H1 (cell line): ENCODE data around the gene SLC9A7.

Source experiments
- BRCA1 ChIP-seq: IDR thresholded peaks from 2 replicates; pipeline ENCODE4 v1.6.1; 2012; ENCODE audit warnings: low read depth, low read length, improper control_type of control experiment
- GABPA ChIP-seq: IDR thresholded peaks from 2 replicates; pipeline ENCODE4 v1.6.1; 2011; ENCODE audit warnings: mild to moderate bottlenecking, low read length, moderate library complexity, borderline replicate concordance; ENCODE audit not compliant: insufficient read depth
- JUND ChIP-seq: IDR thresholded peaks from 2 replicates; pipeline ENCODE4 v1.6.1; 2011; ENCODE audit warnings: mild to moderate bottlenecking, improper control_type of control experiment, low read length
- MAX ChIP-seq: IDR thresholded peaks from 2 replicates; pipeline ENCODE4 v1.6.1; 2012; ENCODE audit warnings: inconsistent platforms
- PHF8 ChIP-seq: fragments of 200-600 bp; sonication (generic); conservative IDR thresholded peaks from 2 replicates; pipeline ENCODE4 v1.7.1; 2012; ENCODE audit warnings: low read depth, mild to moderate bottlenecking, inconsistent platforms, low read length, moderate library complexity
- POLR2A ChIP-seq, 2 experiments: IDR thresholded peaks; 1 replicate in 1 of 2; 2 replicates in 1 of 2; pipeline ENCODE4 v1.6.1; 2011; ENCODE audit warnings: low read depth in 2 of 2, low read length in 2 of 2, mild to moderate bottlenecking in 2 of 2; ENCODE audit errors: control extremely low read depth in 1 of 2
- RBBP5 ChIP-seq: IDR thresholded peaks from 2 replicates; pipeline ENCODE4 v1.7.1; 2012; ENCODE audit warnings: low read depth, mild to moderate bottlenecking, inconsistent platforms, low read length, moderate library complexity, borderline replicate concordance
- SIN3A ChIP-seq, 2 experiments: IDR thresholded peaks in 1 of 2; conservative IDR thresholded peaks in 1 of 2; 2 replicates each; pipeline ENCODE4 v1.6.1; 2011 to 2012; ENCODE audit warnings: low read length in 2 of 2, improper control_type of control experiment in 1 of 2, low read depth in 1 of 2, mild to moderate bottlenecking in 1 of 2
- TBP ChIP-seq: IDR thresholded peaks from 2 replicates; pipeline ENCODE4 v1.6.1; 2011; ENCODE audit warnings: low read depth, low read length, improper control_type of control experiment
- TEAD4 ChIP-seq: IDR thresholded peaks from 2 replicates; pipeline ENCODE4 v1.6.1; 2012; ENCODE audit warnings: low read depth, low read length, inconsistent platforms, mixed read lengths
- ZNF274 ChIP-seq: IDR thresholded peaks from 2 replicates; pipeline ENCODE4 v1.7.0; 2012; ENCODE audit warnings: low read length, borderline replicate concordance; ENCODE audit errors: extremely low read depth
- TF ChIP-seq, protein P1 (sequence below), 3 experiments: IDR thresholded peaks; 1 replicate in 2 of 3; 2 replicates in 1 of 3; pipeline versions ENCODE4 v1.5.1 to v1.6.1; 2011; ENCODE audit warnings: low read length in 3 of 3, mild to moderate bottlenecking in 3 of 3, inconsistent platforms in 2 of 3, low read depth in 1 of 3, moderate library complexity in 1 of 3; ENCODE audit not compliant: insufficient read depth in 1 of 3; ENCODE audit errors: control extremely low read depth in 1 of 3

DNA sequence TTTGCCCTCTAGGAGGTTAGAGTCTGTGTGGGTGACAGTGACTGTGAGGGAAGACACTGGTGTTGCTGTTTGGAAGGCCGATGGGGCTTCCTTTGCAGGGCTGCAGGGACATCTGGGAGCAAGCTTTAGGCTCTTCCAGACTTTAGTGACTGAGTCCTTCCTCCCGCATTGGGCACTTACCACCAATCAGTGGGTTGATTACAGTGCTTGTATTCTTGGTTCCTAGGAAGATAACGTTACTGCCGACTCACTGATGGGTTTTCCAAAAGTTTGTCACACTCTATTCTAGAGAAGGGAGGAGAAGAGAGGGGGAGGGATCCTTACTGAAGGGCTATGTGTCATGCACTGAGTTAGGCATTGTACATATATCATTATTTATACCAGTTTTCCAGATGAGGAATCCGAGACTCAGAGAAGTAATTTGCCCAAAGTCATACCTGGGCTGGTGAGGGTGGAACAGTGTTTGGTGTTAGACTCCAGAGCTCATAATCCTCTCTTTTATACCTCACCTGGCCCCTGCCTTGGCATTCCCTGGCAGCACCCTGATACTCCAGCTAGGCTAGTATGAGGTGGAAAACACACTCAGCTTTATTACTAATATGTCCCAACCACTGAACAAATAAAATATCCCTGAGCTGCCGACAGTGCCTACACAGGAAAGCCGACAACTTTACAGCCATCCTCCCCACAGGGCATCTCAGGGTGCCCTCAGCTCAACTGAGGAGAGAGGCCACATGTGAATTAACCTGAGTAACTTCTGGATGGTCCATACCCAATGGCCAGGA is 181.5 kb downstream of the SLC9A7 start:
- TF ChIP-seq POLR2A (IDR thresholded peaks at IDR 0.05; ENCODE audit: control extremely low read depth in 1 of 2, low read depth in 2 of 2, low read length in 2 of 2) (no peak), JUND (no peak), MAX (no peak), RBBP5 (no peak), BRCA1 (no peak), TBP (no peak), GABPA (no peak), TEAD4 (no peak), SIN3A (conservative IDR thresholded peaks at IDR 0.05 in 1 of 2, IDR thresholded peaks at IDR 0.05 in 1 of 2; ENCODE audit: low read depth in 1 of 2, low read length in 2 of 2) (no peak), PHF8 (no peak), ZNF274 (no peak)
- TF ChIP-seq, protein P1, sequence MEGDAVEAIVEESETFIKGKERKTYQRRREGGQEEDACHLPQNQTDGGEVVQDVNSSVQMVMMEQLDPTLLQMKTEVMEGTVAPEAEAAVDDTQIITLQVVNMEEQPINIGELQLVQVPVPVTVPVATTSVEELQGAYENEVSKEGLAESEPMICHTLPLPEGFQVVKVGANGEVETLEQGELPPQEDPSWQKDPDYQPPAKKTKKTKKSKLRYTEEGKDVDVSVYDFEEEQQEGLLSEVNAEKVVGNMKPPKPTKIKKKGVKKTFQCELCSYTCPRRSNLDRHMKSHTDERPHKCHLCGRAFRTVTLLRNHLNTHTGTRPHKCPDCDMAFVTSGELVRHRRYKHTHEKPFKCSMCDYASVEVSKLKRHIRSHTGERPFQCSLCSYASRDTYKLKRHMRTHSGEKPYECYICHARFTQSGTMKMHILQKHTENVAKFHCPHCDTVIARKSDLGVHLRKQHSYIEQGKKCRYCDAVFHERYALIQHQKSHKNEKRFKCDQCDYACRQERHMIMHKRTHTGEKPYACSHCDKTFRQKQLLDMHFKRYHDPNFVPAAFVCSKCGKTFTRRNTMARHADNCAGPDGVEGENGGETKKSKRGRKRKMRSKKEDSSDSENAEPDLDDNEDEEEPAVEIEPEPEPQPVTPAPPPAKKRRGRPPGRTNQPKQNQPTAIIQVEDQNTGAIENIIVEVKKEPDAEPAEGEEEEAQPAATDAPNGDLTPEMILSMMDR (IDR thresholded peaks at IDR 0.05; ENCODE audit: control extremely low read depth in 1 of 3, insufficient read depth in 1 of 3, low read depth in 1 of 3, low read length in 3 of 3): no peak
